ENCODE measurements around the gene KIF3C. TPM values are rescaled to one million over a fixed set of nuclear protein-coding genes. Genes with fewer than 3 reads are reported as not detected.
"Not testable (repeated sequence)": the region's sequence is repeated elsewhere in the genome, so short reads cannot be mapped to it uniquely, and the experiment has no call there.

KIF3C gene
- total RNA-seq, 6 donors from 2014 or later: 2.4 to 15.7 (median 4.4) TPM

DNA sequence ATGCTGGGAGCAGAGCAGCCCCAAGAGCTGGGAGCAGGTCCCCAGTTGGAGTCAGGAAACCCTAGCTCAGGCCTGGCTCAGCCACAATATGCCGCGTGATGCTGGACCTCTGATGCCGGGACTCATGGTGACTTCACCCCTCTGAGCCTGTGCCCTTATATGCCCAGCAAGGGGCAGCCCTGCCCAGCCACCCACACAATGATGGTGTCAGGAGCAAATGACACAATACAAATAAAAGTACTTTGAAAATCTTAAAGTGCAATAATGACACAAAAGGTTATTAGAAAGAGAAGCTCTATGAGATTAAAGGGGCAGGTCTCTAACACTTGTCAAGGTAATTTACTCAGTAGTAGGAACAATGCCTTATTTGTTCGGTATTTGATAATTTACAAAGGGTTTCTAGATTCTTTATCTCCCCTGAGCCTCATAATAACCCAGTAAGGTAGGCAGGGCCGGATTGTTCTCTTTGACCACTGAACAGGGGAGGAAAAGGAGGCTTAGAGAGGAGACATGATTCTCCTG lies 18.3 kb upstream of the KIF3C start:
- WGBS, 2 donors: 75 to 79% methylated on average over 5 of the region's 5 CpGs
- DNase-seq (peak in 1 of 2 donors; percentile 72), ATAC-seq (ENCODE audit: low FRiP score in 2 of 2) (peak; percentile 42 to 61)
- peak overlapping the region in 1 of 4 donors; percentile 84 for H3K27ac ChIP-seq
- no peak overlapping the region for H3K4me3 ChIP-seq
- H3K4me1 ChIP-seq: peaks cover 24 to 37% (median 27%) of the 10 kb centered on the region in 4 donors
- H3K9me3 ChIP-seq: no peaks in the 10 kb centered on the region
- no peak for TF ChIP-seq POLR2A (IDR thresholded peaks at IDR 0.05)
- TF ChIP-seq POLR2AphosphoS5 (IDR thresholded peaks at IDR 0.05): peak in 1 of 2 donors; percentile 39
- no peaks in the 10 kb centered on the region for H3K27me3 ChIP-seq
- no peaks in the 10 kb centered on the region for H3K36me3 ChIP-seq

DNA sequence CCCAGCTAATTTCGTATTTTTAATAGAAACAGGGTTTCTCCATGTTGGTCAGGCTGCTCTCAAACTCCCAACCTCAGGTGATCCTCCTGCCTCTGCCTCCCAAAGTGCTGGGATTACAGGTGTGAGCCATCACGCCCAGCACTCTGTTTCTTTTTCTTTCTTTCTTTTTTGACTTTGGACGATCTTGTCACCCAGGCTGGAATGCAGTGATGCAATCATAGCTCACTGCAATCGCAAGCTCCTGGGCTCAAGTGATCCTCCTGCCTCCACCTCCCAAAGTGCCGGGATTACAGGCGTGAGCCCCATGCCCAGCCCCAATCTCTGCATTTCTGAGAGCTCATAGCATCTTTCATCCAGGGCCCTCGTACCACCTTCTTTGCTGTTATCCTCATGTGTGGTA lies 17.1 kb upstream of the KIF3C start:
- H3K36me3 ChIP-seq; ATAC-seq (ENCODE audit: low FRiP score in 2 of 2); H3K4me3 ChIP-seq; H3K27ac ChIP-seq; DNase-seq; H3K9me3 ChIP-seq; H3K27me3 ChIP-seq: not testable (repeated sequence)
- WGBS, 2 donors: 71 to 75% methylated on average over 7 of the region's 7 CpGs
- peaks cover 24 to 37% (median 27%) of the 10 kb centered on the region in 4 donors for H3K4me1 ChIP-seq

DNA sequence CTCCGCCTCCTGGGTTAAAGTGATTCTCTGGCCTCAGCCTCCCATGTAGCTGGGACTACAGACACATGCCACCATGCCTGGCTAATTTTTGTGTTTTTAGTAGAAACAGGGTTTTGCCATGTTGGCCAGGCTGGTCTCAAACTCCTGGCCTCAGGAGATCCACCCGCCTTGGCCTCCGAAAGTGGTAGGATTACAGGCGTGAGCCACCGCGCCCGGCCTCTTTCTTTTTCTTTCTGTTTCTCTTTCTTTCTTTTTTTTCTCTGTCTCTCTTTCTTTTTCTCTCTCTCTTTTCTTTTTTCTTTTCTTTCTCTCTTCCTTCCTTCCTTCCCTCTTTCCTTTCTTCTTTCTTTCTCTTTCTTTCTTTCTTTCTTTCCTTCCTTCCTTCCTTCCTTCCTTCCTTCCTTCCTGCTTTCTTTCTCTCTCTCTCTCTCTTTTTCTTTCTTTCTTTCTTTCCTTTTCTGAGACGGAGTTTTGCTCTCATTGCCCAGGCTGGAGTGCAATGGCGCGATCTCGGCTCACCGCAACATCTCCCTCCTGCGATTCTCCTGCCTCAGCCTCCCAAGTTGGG lies 16.6 kb upstream of the KIF3C start:
- H3K4me3 ChIP-seq; H3K27me3 ChIP-seq; ATAC-seq (ENCODE audit: low FRiP score in 2 of 2); H3K9me3 ChIP-seq; DNase-seq; H3K27ac ChIP-seq; H3K36me3 ChIP-seq: not testable (repeated sequence)
- H3K4me1 ChIP-seq: peaks cover 24 to 37% (median 27%) of the 10 kb centered on the region in 4 donors
- 94 to 96% methylated on average over 13 of the region's 13 CpGs for WGBS, 2 donors

DNA sequence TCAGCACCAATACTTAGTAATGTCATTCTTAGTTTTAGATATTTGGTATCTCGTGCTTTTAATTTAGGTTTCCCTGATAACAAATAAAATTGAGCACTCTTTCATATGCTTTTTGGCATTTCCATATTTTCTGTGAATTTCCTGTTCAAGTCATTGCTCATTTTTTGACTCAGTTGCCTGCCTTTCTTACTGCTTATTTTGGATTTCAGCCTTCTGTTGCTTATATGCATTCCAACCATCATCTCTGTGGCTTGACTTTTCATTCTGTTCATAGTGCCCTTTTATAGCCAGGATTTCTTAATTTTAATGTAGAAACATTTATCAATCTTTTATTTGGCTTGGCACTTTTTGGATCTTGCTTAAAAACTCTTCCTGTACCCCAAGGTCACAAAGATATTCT lies 14.5 kb upstream of the KIF3C start:
- ATAC-seq (ENCODE audit: low FRiP score in 2 of 2) (no peak), DNase-seq (no peak)
- no peak overlapping the region for H3K4me3 ChIP-seq
- TF ChIP-seq POLR2A (IDR thresholded peaks at IDR 0.05): no peak
- TF ChIP-seq, protein P1, sequence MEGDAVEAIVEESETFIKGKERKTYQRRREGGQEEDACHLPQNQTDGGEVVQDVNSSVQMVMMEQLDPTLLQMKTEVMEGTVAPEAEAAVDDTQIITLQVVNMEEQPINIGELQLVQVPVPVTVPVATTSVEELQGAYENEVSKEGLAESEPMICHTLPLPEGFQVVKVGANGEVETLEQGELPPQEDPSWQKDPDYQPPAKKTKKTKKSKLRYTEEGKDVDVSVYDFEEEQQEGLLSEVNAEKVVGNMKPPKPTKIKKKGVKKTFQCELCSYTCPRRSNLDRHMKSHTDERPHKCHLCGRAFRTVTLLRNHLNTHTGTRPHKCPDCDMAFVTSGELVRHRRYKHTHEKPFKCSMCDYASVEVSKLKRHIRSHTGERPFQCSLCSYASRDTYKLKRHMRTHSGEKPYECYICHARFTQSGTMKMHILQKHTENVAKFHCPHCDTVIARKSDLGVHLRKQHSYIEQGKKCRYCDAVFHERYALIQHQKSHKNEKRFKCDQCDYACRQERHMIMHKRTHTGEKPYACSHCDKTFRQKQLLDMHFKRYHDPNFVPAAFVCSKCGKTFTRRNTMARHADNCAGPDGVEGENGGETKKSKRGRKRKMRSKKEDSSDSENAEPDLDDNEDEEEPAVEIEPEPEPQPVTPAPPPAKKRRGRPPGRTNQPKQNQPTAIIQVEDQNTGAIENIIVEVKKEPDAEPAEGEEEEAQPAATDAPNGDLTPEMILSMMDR (IDR thresholded peaks at IDR 0.05): no peak
- no peak for TF ChIP-seq POLR2AphosphoS5 (IDR thresholded peaks at IDR 0.05)
- TF ChIP-seq EP300 (IDR thresholded peaks at IDR 0.05): no peak
- 94% methylated on average over 1 of the region's 1 CpG for WGBS, 2 donors
- H3K36me3 ChIP-seq: no peaks in the 10 kb centered on the region
- no peaks in the 10 kb centered on the region for H3K9me3 ChIP-seq
- peaks cover 16 to 28% (median 20%) of the 10 kb centered on the region in 4 donors for H3K4me1 ChIP-seq
- no peaks in the 10 kb centered on the region for H3K27me3 ChIP-seq
- no peak overlapping the region for H3K27ac ChIP-seq

DNA sequence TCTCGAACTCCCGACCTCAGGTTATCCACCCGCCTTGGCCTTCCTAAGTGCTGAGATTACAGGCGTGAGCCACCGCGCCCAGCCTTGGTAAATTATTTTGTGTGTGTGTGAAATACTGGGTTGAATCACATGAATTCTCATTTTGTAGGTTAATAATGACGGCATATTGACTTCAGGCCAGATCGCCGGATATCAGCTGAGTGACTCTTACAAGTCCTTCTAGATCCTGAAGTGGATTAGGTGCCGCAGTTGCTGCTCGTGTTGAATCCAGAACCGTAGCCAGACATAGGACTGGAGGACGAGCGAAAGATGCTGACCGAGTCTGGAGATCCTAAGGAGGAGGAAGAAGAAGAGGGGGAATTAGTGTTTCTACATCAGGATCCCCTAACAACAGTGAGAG lies 12.2 kb upstream of the KIF3C start:
- DNase-seq: peak in 1 of 2 donors; percentile 62
- no peaks in the 10 kb centered on the region for H3K36me3 ChIP-seq
- no peak for ATAC-seq (ENCODE audit: low FRiP score in 2 of 2)
- TF ChIP-seq EP300 (IDR thresholded peaks at IDR 0.05): no peak
- TF ChIP-seq, protein P1 (IDR thresholded peaks at IDR 0.05): no peak
- no peaks in the 10 kb centered on the region for H3K9me3 ChIP-seq
- no peak overlapping the region for H3K4me3 ChIP-seq
- H3K27ac ChIP-seq: no peak overlapping the region
- WGBS, 2 donors: 73 to 75% methylated on average over 15 of the region's 15 CpGs
- no peaks in the 10 kb centered on the region for H3K27me3 ChIP-seq
- H3K4me1 ChIP-seq: peaks cover 5 to 18% (median 7%) of the 10 kb centered on the region in 4 donors

DNA sequence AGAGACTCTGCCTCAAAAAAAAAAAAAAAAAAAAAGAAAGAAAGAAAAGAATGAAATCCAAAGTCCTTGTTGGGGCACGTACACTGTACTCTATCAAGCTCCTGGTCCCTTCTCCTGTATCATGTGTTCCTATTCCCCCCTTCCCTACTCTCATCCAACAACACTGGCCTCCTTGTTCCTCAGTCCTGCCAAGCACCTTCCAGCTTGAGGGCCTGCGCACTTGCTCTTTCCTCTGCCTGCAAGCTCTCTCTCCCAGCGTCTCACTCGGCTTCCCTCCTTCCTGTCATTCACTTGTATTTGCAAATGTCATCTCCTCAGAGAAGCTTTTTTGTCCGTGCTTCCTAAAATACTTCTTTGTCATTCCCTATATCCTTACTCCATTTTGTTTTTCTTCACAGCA lies 10.8 kb upstream of the KIF3C start:
- Histone ChIP-seq H3K27me3 (no peaks in the 10 kb centered on the region), H3K4me3 (no peak overlapping the region), H3K27ac (no peak overlapping the region), H3K9me3 (no peaks in the 10 kb centered on the region), H3K4me1 (peaks cover 5 to 16% (median 6%) of the 10 kb centered on the region in 4 donors), H3K36me3 (no peaks in the 10 kb centered on the region)
- 78% methylated on average over 5 of the region's 5 CpGs for WGBS, 2 donors
- DNase-seq: no peak
- TF ChIP-seq POLR2A (IDR thresholded peaks at IDR 0.05) (no peak), EP300 (IDR thresholded peaks at IDR 0.05) (no peak), POLR2AphosphoS5 (IDR thresholded peaks at IDR 0.05) (no peak)
- TF ChIP-seq, protein P1 (IDR thresholded peaks at IDR 0.05): no peak
- ATAC-seq (ENCODE audit: low FRiP score in 2 of 2): no peak
